Ascending aorta (tissue), 2 donors: ENCODE data around the gene CDKN2A. TPM values are rescaled to one million over a fixed set of nuclear protein-coding genes. Genes with fewer than 3 reads are reported as not detected.

ENCODE experiments used
- DNase-seq, 2 donors: peaks; one replicate each; pipeline ENCODE4 v3.0.0-alpha.2; 2019; ENCODE audit warnings: low spot score in 2 of 2
- H3K27ac ChIP-seq, 2 donors: fragments of 200-600 bp; sonication (generic); one replicate each; pipeline ENCODE4 v1.5.1; 2016 to 2017; ENCODE audit warnings: mild to moderate bottlenecking in 1 of 2
- H3K27me3 ChIP-seq: fragments of 200-600 bp; sonication (generic); one replicate; pipeline ENCODE4 v1.5.1; 2017
- H3K36me3 ChIP-seq, 2 donors: fragments of 200-600 bp; sonication (generic); one replicate each; pipeline ENCODE4 v1.5.1; 2016
- H3K4me1 ChIP-seq, 2 donors: fragments of 200-600 bp; sonication (generic); one replicate each; pipeline ENCODE4 v1.5.1; 2016 to 2017; ENCODE audit warnings: mild to moderate bottlenecking in 1 of 2
- H3K4me3 ChIP-seq, 2 donors: fragments of 200-600 bp; sonication (generic); one replicate each; pipeline ENCODE4 v1.5.1; 2016 to 2017; ENCODE audit warnings: mild to moderate bottlenecking in 1 of 2
- H3K9me3 ChIP-seq, 2 donors: fragments of 200-600 bp; sonication (generic); one replicate each; pipeline ENCODE4 v1.5.1; 2016
- CTCF ChIP-seq, 3 experiments: fragments of 200-600 bp in 2 of 3; fragments of 450-650 bp in 1 of 3; sonication (generic) in 2 of 3; IDR thresholded peaks; one replicate each; pipeline ENCODE4 v1.5.1; 2016 to 2019; ENCODE audit warnings: antibody characterized with exemption in 3 of 3, mild to moderate bottlenecking in 1 of 3, moderate library complexity in 1 of 3
- intact Hi-C: fragments of 100-400 bp; cut with DNase I; formaldehyde crosslinking; loops from one replicate; pipeline ENCODE4 v1.15.1; 2023
- total RNA-seq: library from RNA; depleted of rRNA; stranded (reverse); fragments of >200 nt; gene quantifications from one replicate; pipeline ENCODE4 v1.1.0, GENCODE V29; 2016

The CDKN2A gene
- total RNA-seq, 1 donor from 2014 or later = 17.1 TPM

- no peaks in the 10 kb centered on the region for H3K36me3 ChIP-seq
- no peak for TF ChIP-seq CTCF (IDR thresholded peaks at IDR 0.05)
- H3K9me3 ChIP-seq = no peaks in the 10 kb centered on the region
- no peak overlapping the region for H3K27ac ChIP-seq
- no peak overlapping the region for H3K4me3 ChIP-seq
- intact Hi-C loops = no loop called here
- DNase-seq = no peak
- H3K27me3 ChIP-seq = no peaks in the 10 kb centered on the region
- H3K4me1 ChIP-seq = no peaks in the 10 kb centered on the region
These were observed 28.2 kb upstream of the CDKN2A start for GRCh38 chr9:22022396-22022795.

- no peak for TF ChIP-seq CTCF (IDR thresholded peaks at IDR 0.05)
- intact Hi-C loops = no loop called here
- no peak for DNase-seq
These were observed 16.9 kb upstream of the CDKN2A start for GRCh38 chr9:22010866-22011625.

GRCh38 chr9:22009506-22009867 is 15.3 kb upstream of the CDKN2A start:
- peak overlapping the region; percentile 87 to 93 for H3K27ac ChIP-seq
- no peaks in the 10 kb centered on the region for H3K9me3 ChIP-seq
- TF ChIP-seq CTCF (IDR thresholded peaks at IDR 0.05) = peak; percentile 26 to 32 (median 30)
- H3K4me1 ChIP-seq = peaks cover 0 to 9% of the 10 kb centered on the region in 2 donors
- H3K36me3 ChIP-seq = no peaks in the 10 kb centered on the region
- no peak for DNase-seq
- intact Hi-C loops = loop anchor here (1.0 to 10.0 kb wide), 6 partner anchors 14 to 675 kb away; partner anchors contain the start of genes KLHL9 and MTAP
- no peaks in the 10 kb centered on the region for H3K27me3 ChIP-seq
- H3K4me3 ChIP-seq = peak overlapping the region; percentile 76 to 78

More at GRCh38 chr9:22010866-22011625, 16.9 kb upstream of the CDKN2A start:
- no peaks in the 10 kb centered on the region for H3K9me3 ChIP-seq
- H3K4me1 ChIP-seq = peaks cover 0 to 9% of the 10 kb centered on the region in 2 donors
- H3K4me3 ChIP-seq = no peak overlapping the region
- H3K27me3 ChIP-seq = no peaks in the 10 kb centered on the region
- H3K27ac ChIP-seq = no peak overlapping the region
- H3K36me3 ChIP-seq = no peaks in the 10 kb centered on the region

- H3K9me3 ChIP-seq = no peaks in the 10 kb centered on the region
These were observed 14.7 kb upstream of the CDKN2A start, which contains the start of gene CDKN2B for GRCh38 chr9:22008717-22009505. Gene CDKN2B, minus strand, starts transcription at chr9:22009305. Its CDS starts 352 bp downstream, at chr9:22008953.

More at GRCh38 chr9:22008717-22009505, 14.7 kb upstream of the CDKN2A start, which contains the start of gene CDKN2B:
- peak; percentile 73 to 95 (median 93) for TF ChIP-seq CTCF (IDR thresholded peaks at IDR 0.05)
- DNase-seq = peak; percentile 78 to 97
- intact Hi-C loops = loop anchor here (1.0 to 10.0 kb wide), 6 partner anchors 14 to 674 kb away; partner anchors contain the start of genes KLHL9 and MTAP
- Histone ChIP-seq H3K36me3 (no peaks in the 10 kb centered on the region), H3K4me3 (peak within 1 kb of the TSS; percentile 76 to 78), H3K4me1 (peaks cover 0 to 9% of the 10 kb centered on the region in 2 donors), H3K27me3 (no peaks in the 10 kb centered on the region), H3K27ac (peak within 1 kb of the TSS; percentile 87 to 93)
